ENCODE measurements around the gene CCDC159.
"Not testable (repeated sequence)": the region's sequence is repeated elsewhere in the genome, so short reads cannot be mapped to it uniquely, and the experiment has no call there.

- TF ChIP-seq CTCF, EP300, POLR2AphosphoS5, POLR2A (IDR thresholded peaks at IDR 0.05): not testable (repeated sequence)
Measured at GRCh38 chr19:11379269-11379845, 33.0 kb downstream of the CCDC159 start.
